NCI-H1694 (cell line): ENCODE data around the gene FATE1.

Source experiments
- DNase-seq: peaks from one replicate; lab custom pipeline; 2025; lab: John Stamatoyannopoulos, UW

FATE1 gene

GRCh38 chrX:151743651-151744470 lies 28.0 kb downstream of the FATE1 start:
- DNase-seq = no peak

- DNase-seq = no peak
Observed at GRCh38 chrX:151745651-151746050, 29.8 kb downstream of the FATE1 start.

GRCh38 chrX:151746502-151746901 lies 30.7 kb downstream of the FATE1 start:
- no peak for DNase-seq

- DNase-seq = no peak
Observed at GRCh38 chrX:151750511-151750910, 34.7 kb downstream of the FATE1 start.

- no peak for DNase-seq
Observed at GRCh38 chrX:151752847-151753246, 37.0 kb downstream of the FATE1 start.

- DNase-seq = peak; percentile 15
Observed at GRCh38 chrX:151753313-151754046, 37.6 kb downstream of the FATE1 start.

GRCh38 chrX:151754047-151754429 lies 38.2 kb downstream of the FATE1 start:
- DNase-seq = no peak

GRCh38 chrX:151754641-151755215 lies 38.9 kb downstream of the FATE1 start:
- no peak for DNase-seq

- DNase-seq = no peak
Observed at GRCh38 chrX:151759041-151759708, 43.3 kb downstream of the FATE1 start.

- DNase-seq = no peak
Observed at GRCh38 chrX:151762802-151763201, 47.0 kb downstream of the FATE1 start.

- no peak for DNase-seq
Observed at GRCh38 chrX:151763711-151764110, 47.9 kb downstream of the FATE1 start.

- DNase-seq = no peak
Observed at GRCh38 chrX:151765026-151765425, 49.2 kb downstream of the FATE1 start.

- no peak for DNase-seq
Observed at GRCh38 chrX:151771726-151772125, 55.9 kb downstream of the FATE1 start.
